Measurements from ENCODE around the gene RELL2.
"Not testable (repeated sequence)": the region's sequence is repeated elsewhere in the genome, so short reads cannot be mapped to it uniquely, and the experiment has no call there.

The RELL2 gene, protein sequence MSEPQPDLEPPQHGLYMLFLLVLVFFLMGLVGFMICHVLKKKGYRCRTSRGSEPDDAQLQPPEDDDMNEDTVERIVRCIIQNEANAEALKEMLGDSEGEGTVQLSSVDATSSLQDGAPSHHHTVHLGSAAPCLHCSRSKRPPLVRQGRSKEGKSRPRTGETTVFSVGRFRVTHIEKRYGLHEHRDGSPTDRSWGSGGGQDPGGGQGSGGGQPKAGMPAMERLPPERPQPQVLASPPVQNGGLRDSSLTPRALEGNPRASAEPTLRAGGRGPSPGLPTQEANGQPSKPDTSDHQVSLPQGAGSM

GRCh38 chr5:141636413-141637122, at the start of gene RELL2, which contains the start of gene HDAC3:
Gene RELL2, plus strand, starts transcription at chr5:141636997. Its CDS starts 1,229 bp downstream, at chr5:141638226.
Gene HDAC3, minus strand, starts transcription at chr5:141636849. Its CDS starts 59 bp downstream, at chr5:141636790.
- DNase-seq, result peak; percentile 93

DNA sequence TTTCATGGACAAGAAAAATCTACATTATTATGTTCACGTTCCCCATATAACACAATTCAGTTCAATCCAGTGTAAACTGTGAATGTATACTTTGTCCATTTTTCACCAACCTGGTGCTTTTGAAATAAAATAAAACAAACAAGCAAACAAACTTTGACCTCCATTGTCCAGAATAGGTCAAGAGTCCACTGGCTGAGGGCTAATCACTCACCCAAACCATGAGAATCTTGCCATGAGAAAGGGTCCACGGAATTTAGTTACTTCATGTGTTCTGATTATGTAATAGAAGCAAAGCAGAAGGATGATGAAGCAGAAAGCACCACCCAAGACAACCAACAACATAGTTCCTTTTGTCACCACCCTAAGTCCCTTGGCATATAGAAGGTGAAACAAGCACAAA, 46.7 kb upstream of the RELL2 start:
- DNase-seq, result no peak

DNA sequence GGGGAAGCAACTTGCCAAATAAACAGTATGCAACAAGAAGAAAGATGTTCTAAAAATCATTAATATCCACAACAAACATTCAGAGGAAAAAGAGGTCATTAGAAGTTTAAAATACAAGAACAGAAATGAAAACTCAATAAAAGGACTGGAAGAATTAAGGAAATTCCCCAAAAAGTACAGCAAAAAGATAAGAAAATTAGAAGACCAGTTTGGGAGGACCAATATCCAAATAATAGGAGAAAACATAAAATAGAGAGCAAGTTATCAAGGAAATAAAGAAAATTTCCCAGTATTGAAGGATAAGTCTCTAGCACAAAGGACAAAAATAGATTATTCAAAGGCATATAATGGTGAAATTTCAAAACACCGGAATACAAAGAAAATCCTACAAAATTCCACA, 39.9 kb upstream of the RELL2 start:
- DNase-seq, result no peak

DNA sequence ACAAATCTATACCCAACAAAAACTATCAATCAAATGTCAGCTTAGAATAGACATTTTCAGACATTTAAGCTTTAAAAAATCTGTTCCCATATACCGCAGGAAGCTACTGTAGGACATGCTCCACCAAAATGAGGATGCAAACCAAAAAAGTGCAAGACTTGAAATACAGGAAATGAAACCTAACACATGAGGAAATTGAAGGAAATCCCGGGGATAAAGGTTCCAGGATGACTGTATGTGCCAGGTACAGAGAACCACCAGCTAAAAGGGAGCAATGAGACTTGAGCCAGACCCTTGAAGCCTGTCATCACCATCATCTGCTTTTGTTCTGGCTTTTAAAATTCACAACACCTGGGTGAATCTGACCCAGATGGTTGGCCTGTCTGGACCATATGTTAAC, 39.4 kb upstream of the RELL2 start:
- no peak for DNase-seq

DNA sequence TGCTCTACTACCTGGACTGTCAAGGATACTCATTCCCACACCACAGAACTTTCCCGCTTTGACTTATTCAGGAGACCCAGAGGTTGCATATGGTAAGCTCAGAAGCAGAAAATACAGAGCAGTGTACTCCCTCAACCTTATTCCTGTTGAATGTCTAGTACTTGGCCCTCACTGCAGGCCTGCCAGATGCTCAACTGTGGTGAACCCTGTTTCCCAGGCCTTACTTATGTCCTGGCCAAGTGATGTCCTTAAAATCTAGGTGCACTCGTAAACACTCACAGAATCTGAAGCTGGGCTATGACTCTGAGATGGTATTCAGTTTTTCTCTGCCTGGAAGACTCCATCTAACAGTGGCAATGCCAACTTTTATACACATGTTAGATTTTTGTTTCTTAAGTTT, 39.0 kb upstream of the RELL2 start:
- no peak for DNase-seq

GRCh38 chr5:141598391-141599345, 38.1 kb upstream of the RELL2 start:
- DNase-seq, result no peak

- no peak for DNase-seq
Measured at GRCh38 chr5:141602606-141603005, 34.2 kb upstream of the RELL2 start.

GRCh38 chr5:141603923-141604717, 32.7 kb upstream of the RELL2 start:
- DNase-seq, result peak; percentile 50

GRCh38 chr5:141605523-141606277, 31.1 kb upstream of the RELL2 start:
- peak; percentile 89 for DNase-seq

DNA sequence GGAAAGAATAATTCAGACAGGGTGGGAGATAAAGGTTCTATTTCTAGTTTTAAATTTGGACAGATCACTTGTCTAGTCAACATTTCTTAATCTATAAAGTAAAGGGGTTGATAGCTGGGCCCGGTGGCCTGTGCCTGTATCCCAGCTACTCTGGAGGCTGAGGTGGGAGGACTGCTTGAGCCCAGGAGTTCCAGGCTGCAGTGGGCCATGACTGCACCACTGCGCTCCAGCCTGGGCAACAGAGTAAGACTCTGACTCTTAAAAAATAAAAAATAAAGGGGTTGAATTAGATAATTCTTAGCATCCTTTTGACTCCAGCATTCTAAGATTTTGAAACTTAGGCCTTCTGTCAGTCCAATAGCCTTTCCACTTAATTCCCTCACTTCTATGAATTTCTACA, 28.8 kb upstream of the RELL2 start:
- no peak for DNase-seq

GRCh38 chr5:141608557-141608956, 28.2 kb upstream of the RELL2 start:
- DNase-seq, result no peak

GRCh38 chr5:141609044-141609443, 27.8 kb upstream of the RELL2 start:
- no peak for DNase-seq

GRCh38 chr5:141609921-141610320, 26.9 kb upstream of the RELL2 start:
- not testable (repeated sequence) for DNase-seq

GRCh38 chr5:141611289-141611688, 25.5 kb upstream of the RELL2 start:
- no peak for DNase-seq

- no peak for DNase-seq
Measured at GRCh38 chr5:141613344-141613743, 23.5 kb upstream of the RELL2 start.

GRCh38 chr5:141615991-141616720, 20.6 kb upstream of the RELL2 start:
- DNase-seq, result no peak

DNA sequence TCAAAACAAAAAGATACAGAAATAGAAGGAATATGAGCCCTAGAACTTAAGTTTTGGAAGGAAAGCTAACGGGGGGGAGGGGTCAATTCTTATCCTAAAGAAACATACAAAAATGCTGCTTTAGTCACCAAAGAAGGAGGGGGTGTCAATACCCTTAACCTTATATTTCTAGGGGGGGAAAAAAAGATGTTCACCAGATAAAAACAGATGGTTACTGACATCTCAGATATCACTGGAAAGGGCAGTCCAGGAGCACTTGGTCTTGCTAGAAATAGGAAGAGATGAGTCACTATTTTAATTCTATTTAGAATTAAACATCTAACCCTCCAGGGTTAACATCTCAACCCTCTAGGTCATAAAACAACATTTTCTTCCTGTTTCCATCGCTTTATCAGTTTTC, 19.7 kb upstream of the RELL2 start:
- DNase-seq, result no peak

DNA sequence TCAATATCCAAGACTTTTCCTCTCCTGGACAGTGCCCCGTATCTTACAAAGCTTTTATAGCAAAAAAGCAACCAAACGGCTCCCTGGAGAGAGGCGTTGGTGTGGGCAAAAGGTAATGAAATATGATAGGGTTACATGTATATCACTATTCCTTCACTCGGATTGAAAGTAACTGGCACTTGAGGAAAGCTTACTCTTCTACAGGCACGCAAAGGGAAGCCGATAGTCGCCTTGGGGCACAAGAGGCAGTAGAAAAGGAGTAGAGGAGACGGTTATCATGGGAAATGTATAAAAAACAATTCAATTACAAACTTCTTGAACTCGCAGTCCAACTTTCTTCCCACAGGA, 19.1 kb upstream of the RELL2 start:
- DNase-seq, result no peak

GRCh38 chr5:141618030-141618803, 18.6 kb upstream of the RELL2 start:
- peak; percentile 67 for DNase-seq

All from CD4-positive, alpha-beta T cell treated with Interleukin-21 for 1 hour (primary cell).